SW 1271 (cell line): ENCODE results near the gene PKP2.

Experiments
- DNase-seq, 2 experiments: peaks; one replicate each; lab custom pipeline; 2025; lab: John Stamatoyannopoulos, UW

The PKP2 gene

DNA sequence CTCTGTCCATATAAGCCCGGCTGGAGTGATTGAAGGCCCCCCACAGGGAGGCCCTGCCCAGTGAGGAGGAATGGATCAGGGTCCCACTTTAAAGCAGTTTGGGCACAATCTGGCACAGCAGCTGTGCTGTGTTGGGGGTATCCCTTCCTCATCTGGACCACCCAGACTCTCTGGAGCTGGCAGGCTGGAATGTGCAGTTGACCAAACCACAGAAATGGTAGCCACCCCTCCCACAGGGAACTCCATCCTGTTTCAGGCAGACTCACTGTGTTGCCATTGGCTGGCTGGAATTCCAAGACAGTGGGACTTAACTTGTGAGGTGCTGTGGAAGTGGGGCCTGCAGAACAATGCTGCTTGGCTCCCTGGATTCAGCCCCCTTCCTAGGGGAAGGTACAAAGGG, 87.4 kb downstream of the PKP2 start:
- no peak for DNase-seq

- no peak for DNase-seq
Measured at GRCh38 chr12:32804301-32804700, 92.3 kb downstream of the PKP2 start.

DNA sequence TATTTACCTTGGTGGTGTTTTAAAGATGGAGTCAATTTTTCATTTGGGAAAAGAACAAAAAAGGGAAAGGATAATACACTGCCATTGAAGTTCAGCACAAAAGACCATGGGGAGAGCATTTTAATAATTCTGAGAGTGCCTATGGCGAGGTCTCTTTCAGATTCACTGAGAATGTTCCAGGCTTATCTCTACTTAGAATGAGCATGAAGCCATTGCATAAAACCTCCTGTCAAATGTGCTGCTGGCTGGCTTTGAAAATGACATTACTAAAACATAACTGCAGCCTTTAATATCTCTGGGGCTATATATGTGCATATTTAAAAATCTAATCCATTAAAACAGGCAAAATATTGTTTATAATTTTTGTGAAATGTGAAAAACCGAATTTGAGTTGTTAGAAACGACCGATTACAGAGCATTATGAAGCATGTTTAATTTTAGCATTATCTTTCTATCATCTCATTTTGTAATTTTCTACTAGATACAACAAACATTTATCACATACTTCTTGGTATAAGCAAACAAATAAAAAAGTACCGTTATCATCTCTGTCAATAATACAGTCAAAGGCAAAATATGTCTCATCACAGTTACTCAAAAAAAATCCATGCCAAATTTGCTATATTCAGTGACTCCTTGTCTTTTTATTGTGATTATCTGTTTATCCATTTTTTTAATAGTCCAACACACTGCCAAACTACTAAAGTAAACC, 95.2 kb downstream of the PKP2 start:
- no peak for DNase-seq

GRCh38 chr12:32794281-32794680, 102.3 kb downstream of the PKP2 start:
- DNase-seq, result no peak

DNA sequence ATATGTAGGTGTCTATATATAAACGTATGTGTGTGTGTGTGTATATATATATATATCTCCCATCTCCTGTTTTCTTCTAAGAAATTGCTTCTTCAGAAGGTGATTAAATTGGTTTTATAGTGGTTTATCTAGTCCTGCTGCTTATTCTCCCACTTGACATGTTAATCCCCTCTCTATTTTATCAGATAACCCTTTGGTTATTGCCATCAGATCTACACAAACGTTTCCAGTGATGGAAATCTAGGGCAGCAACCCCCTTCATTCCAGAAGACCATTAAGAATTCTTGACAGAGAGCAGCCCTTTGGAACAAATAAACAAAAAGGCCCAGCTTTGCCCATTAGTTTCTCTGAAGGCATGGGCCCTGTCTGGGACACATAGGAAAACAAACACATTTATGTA, 106.7 kb downstream of the PKP2 start:
- no peak for DNase-seq

DNA sequence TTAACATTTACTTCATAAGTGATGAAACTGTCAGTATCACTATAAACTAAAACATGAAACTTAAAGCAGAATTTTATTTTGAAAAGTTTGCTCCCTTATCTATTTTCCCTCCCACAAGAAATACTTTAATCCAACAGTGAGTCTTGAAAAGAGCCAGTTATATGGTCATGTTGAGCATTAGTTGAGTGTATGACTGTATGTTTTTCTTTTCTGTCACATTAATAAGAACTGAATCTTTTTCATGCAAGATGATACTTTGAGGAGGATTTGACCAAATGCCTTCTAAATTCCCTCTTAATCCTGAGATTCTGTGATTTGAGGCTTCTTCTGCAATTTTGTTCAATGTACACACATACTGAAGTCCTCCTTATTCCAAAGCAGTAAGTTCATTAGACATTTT, 107.1 kb downstream of the PKP2 start:
- DNase-seq, result no peak

DNA sequence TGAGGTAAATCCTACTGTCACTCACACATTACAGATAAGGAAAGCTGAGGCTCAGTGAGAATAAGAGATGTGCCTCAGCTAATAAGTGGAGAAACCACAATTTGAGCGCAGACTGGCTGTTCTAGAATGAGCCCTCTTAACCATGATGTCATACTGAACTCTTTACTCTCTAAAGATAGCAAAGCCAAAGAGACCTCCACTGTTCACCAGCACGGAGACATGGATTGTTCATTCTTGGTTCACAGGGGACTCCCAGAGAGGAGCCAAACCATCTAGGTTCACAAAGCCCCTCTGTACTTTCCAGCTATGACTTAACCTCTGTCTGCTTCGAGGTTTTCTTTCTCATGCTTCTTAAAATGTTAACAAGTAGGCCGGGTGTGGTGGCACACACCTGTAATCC, 108.2 kb downstream of the PKP2 start:
- no peak for DNase-seq

DNA sequence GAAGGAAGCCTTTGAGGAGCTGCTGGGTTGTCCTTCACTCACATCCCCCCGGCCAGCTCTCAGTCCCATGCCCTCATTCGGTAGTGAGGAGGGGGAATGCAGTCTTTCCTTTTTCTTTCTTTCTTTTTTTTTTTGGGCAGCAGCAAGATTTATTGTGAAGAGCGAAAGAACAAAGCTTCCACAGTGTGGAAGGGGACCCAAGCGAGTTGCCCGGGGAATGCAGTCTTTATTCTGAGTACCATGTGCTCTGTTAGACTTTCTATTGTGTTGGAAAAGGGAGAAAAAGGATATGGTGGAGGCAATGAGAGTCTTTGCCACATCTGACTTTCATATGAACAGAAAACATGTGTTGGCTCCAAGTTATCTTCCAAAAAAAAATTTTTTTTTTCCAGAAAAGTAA, 111.0 kb downstream of the PKP2 start:
- DNase-seq, result no peak

GRCh38 chr12:32783029-32783428, 113.5 kb downstream of the PKP2 start:
- DNase-seq, result no peak

DNA sequence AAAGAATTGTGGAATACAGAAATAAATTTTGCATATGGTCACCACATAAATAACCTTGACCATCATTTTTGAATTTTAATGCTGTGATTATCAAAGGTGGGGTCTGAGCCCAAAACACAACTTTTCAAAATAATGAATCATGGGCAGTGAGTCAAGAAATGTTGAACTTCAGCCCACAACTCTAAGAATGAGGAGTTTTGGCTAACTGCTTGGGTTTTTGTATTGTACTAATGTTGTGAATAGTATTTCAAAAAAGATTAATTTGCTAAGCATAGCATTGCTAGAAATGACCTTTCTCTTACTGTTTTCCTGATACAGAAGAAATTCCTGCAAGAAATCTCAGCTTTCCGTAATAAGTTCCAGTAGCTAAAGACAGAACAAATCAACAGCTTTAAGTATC, 116.5 kb downstream of the PKP2 start:
- DNase-seq, result no peak

- DNase-seq, result no peak
Measured at GRCh38 chr12:32777691-32778175, 118.8 kb downstream of the PKP2 start.

DNA sequence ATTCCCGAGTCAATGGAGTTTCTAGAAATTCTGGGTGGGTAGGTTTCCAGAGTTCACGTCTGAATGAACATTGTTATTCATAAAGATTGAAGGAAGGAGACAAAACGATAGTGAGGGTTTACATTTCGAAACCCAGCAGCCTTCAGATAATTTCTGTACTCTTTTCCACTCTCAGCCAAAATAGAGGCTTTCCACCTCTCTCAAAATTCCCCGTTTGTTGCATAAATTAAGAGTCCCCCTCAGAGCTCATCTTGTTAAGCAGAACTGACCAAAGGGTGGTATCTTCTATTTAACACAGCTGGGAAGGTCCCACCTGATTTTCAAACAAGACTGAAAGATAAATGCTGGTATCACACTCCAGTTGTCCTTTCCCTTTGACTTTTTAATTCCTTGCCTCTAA, 119.4 kb downstream of the PKP2 start:
- no peak for DNase-seq

GRCh38 chr12:32776258-32776657, 120.3 kb downstream of the PKP2 start:
- no peak for DNase-seq

GRCh38 chr12:32773691-32774090, 122.9 kb downstream of the PKP2 start:
- DNase-seq, result no peak

- DNase-seq, result no peak
Measured at GRCh38 chr12:32770141-32770540, 126.4 kb downstream of the PKP2 start.

- DNase-seq, result no peak
Measured at GRCh38 chr12:32768518-32768917, 128.1 kb downstream of the PKP2 start.

- DNase-seq, result no peak
Measured at GRCh38 chr12:32765906-32766305, 130.7 kb downstream of the PKP2 start.

DNA sequence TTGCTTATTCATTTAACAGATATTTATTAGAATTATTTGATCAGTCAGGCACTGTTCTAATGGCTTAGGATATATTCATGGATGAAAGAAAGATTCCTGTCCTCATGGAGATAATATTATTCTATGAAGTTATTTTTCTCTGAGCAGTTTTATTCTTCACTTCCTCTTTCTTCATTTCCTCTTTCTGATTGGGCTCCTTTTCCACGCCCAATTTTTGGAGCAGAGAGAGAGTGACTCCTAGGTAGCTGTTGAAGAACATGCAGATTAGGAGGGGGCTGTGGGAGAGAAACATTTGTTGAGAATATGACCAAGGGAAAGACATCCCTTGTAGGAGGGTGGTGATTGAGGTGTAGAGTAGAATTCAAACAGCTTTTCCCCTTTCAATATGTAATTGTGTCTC, 134.9 kb downstream of the PKP2 start:
- DNase-seq, result no peak

GRCh38 chr12:32757157-32757556, 139.4 kb downstream of the PKP2 start:
- DNase-seq, result no peak

DNA sequence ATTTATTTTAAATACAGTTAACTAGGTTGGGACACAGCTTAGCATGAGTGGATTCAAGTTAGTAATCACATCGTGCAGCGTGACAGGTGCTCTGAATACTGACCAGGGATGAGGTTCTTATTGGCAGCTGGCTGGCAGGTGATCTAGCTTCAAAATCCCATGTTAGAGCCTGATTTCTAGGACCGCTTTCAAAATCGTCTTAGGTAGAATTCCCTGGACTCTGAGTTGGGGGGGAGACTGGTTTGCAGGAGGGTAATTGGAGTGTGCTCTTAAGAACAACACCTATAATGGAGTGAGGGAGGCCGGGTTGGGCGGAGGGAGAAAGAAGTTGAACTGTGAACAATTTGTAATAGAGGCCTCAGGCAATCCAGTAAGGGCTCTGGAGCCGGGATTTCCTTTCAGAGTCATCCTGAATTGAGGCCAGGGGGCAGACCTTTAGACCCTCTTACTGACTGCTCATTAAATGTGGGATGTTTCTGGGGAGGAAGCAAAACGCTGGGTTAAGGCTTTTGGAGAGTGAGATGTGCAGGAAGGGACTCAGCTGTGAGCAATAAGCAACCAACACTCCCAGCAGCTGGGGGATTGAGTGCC, 140.0 kb downstream of the PKP2 start:
- no peak for DNase-seq

GRCh38 chr12:32755654-32756475, 140.7 kb downstream of the PKP2 start, which contains the start of gene YARS2:
TSS of gene YARS2 (minus strand) at chr12:32755897. CDS start at chr12:32755874, 23 bp downstream.
- DNase-seq, result peak; percentile 98 to 99

DNA sequence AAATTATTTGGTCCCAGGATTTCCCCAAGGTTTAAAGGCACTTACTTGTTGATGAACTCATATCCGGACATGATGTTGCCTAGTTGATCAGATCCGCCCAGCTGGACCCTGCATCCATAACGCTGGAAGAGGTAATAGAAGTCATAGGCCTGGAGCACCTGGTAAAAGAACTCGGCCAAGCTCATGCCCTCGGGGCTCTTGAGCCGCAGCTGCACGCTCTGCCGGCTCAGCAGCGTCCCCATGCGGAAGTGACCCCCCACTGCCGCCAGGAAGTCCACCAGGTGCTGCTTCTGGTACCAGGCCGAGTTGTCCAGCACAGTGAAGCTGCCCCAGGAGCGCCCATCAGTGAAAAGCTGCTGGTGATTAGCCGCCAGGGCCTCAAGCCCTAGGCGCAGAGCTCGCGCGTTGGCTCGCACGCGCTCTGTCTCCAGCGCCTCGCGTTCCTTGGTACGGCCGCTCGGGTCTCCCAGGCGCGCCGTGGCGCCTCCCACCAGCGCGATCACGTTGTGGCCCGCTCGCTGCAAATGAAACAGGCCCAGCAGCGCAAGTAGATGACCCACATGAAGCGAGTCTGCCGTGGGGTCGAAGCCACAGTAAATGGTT, 141.4 kb downstream of the PKP2 start:
- DNase-seq, result peak; percentile 75 to 92
